ENCODE measurements around the gene XRCC1. TPM values are rescaled to one million over a fixed set of nuclear protein-coding genes. Genes with fewer than 3 reads are reported as not detected.
"Not testable (repeated sequence)": the region's sequence is repeated elsewhere in the genome, so short reads cannot be mapped to it uniquely, and the experiment has no call there.

The XRCC1 gene
- total RNA-seq, 1 donor from 2014 or later, result 20.9 TPM

DNA sequence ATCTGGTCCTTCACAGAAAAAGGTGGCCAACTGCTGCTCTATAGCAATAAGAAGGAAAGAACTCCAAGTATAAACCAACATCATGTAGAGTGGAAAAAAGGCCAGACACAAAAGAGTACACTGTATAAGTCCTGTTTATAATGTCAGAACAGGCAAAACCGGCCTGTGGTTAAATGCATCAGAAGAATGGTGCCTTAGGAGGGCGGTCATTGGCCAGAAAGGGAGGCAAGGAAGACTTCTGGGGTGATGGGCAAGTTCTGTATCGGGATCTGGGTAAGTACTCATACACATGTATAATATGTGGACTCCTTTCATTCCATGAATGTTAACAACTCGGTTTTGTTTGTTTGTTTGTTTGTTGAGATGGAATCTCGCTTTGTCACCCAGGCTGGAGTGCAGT, 52.4 kb downstream of the XRCC1 start:
- intact Hi-C loops (cut with DNase I), result no loop called here
- peaks cover 37% of the 10 kb centered on the region for H3K4me1 ChIP-seq

DNA sequence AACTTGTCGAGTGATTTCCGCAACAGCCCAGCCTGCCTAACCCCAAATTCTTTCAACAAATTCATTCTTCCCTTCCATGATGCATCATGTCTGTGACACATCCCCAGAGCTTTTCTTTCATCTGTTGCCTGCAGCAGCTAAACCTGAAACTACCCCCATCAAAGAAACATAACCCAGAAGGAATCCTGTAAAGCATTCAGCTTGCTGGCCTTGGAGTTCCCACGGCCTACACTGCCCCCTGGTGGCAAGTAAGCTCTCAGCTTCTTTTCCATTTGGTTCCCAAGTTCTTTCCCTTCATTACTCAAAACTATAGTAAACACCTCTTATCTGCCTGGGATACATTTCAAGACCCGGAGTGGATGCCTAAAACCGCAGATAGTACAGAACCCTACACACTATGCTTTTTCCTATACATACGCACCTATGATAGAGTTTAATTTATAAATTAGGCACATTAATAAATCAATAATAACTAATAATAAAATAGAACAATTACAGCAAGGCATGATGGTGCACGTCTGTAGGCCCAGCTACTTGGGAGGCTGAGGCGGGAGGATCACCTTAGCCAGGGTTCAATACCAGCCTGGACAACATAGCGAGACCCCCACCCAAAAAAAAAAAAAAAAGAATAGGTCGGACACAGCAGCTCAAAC, 55.8 kb downstream of the XRCC1 start:
- H3K27ac ChIP-seq, result no peak overlapping the region
- DNase-seq (ENCODE audit: extremely low spot score in 2 of 2), result no peak

More for the DNA sequence above, 52.4 kb downstream of the XRCC1 start:
- Histone ChIP-seq H3K9me3 (no peaks in the 10 kb centered on the region), H3K27me3 (no peaks in the 10 kb centered on the region), H3K4me3 (no peak overlapping the region), H3K36me3 (peaks cover 0 to 5% of the 10 kb centered on the region in 2 donors), H3K27ac (no peak overlapping the region)
- no peak for TF ChIP-seq POLR2AphosphoS5 (IDR thresholded peaks at IDR 0.05; ENCODE audit: insufficient read depth in 1 of 2, low read depth in 1 of 2)
- no peak for TF ChIP-seq POLR2A (IDR thresholded peaks at IDR 0.05)
- TF ChIP-seq, protein P1, sequence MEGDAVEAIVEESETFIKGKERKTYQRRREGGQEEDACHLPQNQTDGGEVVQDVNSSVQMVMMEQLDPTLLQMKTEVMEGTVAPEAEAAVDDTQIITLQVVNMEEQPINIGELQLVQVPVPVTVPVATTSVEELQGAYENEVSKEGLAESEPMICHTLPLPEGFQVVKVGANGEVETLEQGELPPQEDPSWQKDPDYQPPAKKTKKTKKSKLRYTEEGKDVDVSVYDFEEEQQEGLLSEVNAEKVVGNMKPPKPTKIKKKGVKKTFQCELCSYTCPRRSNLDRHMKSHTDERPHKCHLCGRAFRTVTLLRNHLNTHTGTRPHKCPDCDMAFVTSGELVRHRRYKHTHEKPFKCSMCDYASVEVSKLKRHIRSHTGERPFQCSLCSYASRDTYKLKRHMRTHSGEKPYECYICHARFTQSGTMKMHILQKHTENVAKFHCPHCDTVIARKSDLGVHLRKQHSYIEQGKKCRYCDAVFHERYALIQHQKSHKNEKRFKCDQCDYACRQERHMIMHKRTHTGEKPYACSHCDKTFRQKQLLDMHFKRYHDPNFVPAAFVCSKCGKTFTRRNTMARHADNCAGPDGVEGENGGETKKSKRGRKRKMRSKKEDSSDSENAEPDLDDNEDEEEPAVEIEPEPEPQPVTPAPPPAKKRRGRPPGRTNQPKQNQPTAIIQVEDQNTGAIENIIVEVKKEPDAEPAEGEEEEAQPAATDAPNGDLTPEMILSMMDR (IDR thresholded peaks at IDR 0.05), result no peak
- DNase-seq (ENCODE audit: extremely low spot score in 2 of 2), result no peak

GRCh38 chr19:43518051-43518450, 57.3 kb downstream of the XRCC1 start:
- TF ChIP-seq POLR2AphosphoS5 (IDR thresholded peaks at IDR 0.05; ENCODE audit: insufficient read depth in 1 of 2, low read depth in 1 of 2) (no peak), POLR2A (IDR thresholded peaks at IDR 0.05) (no peak)
- TF ChIP-seq, protein P1 (IDR thresholded peaks at IDR 0.05), result no peak
- no peak overlapping the region for H3K27ac ChIP-seq
- intact Hi-C loops (cut with DNase I), result loop anchor here (5.0 kb wide), 1 partner anchor 71 kb away; no protein-coding TSS in a partner anchor

More for the DNA sequence above, 55.8 kb downstream of the XRCC1 start:
- TF ChIP-seq POLR2AphosphoS5 (IDR thresholded peaks at IDR 0.05; ENCODE audit: insufficient read depth in 1 of 2, low read depth in 1 of 2) (peak in 1 of 2 donors; percentile 73), POLR2A (IDR thresholded peaks at IDR 0.05) (no peak)
- TF ChIP-seq, protein P1 (IDR thresholded peaks at IDR 0.05), result peak; percentile 90 to 93 (median 91)
- H3K4me3 ChIP-seq, result no peak overlapping the region
- peaks cover 0 to 5% of the 10 kb centered on the region in 2 donors for H3K36me3 ChIP-seq
- no peaks in the 10 kb centered on the region for H3K9me3 ChIP-seq
- H3K4me1 ChIP-seq, result peaks cover 11% of the 10 kb centered on the region
- no peaks in the 10 kb centered on the region for H3K27me3 ChIP-seq
- intact Hi-C loops (cut with DNase I), result loop anchor here (5.0 kb wide), 1 partner anchor 72 kb away; no protein-coding TSS in a partner anchor

GRCh38 chr19:43512399-43512798, 62.9 kb downstream of the XRCC1 start:
- DNase-seq (ENCODE audit: extremely low spot score in 2 of 2); H3K27me3 ChIP-seq; intact Hi-C loops (cut with DNase I); H3K9me3 ChIP-seq; H3K4me1 ChIP-seq; H3K4me3 ChIP-seq; H3K27ac ChIP-seq: not testable (repeated sequence)
- H3K36me3 ChIP-seq, result peaks cover 0 to 16% of the 10 kb centered on the region in 2 donors

More at GRCh38 chr19:43518051-43518450, 57.3 kb downstream of the XRCC1 start:
- Histone ChIP-seq H3K9me3 (no peaks in the 10 kb centered on the region), H3K4me1 (peaks cover 4% of the 10 kb centered on the region), H3K27me3 (no peaks in the 10 kb centered on the region), H3K4me3 (no peak overlapping the region), H3K36me3 (peaks cover 0 to 5% of the 10 kb centered on the region in 2 donors)
- DNase-seq (ENCODE audit: extremely low spot score in 2 of 2), result no peak

- TF ChIP-seq POLR2AphosphoS5 (IDR thresholded peaks at IDR 0.05; ENCODE audit: insufficient read depth in 1 of 2, low read depth in 1 of 2) (no peak), POLR2A (IDR thresholded peaks at IDR 0.05) (no peak)
- TF ChIP-seq, protein P1 (IDR thresholded peaks at IDR 0.05), result no peak
- Histone ChIP-seq H3K27ac (no peak overlapping the region), H3K27me3 (no peaks in the 10 kb centered on the region), H3K9me3 (no peaks in the 10 kb centered on the region), H3K4me1 (no peaks in the 10 kb centered on the region), H3K4me3 (no peak overlapping the region), H3K36me3 (peaks cover 0 to 16% of the 10 kb centered on the region in 2 donors)
- intact Hi-C loops (cut with DNase I), result no loop called here
- DNase-seq (ENCODE audit: extremely low spot score in 2 of 2), result no peak
These were observed 64.0 kb downstream of the XRCC1 start for GRCh38 chr19:43511324-43511723.
